Activated naive CD8-positive, alpha-beta T cell treated with anti-CD3 and anti-CD28 coated beads, Interleukin-2, amount 10 ng/mL, durations not matched to agents 7 days and 5 days (primary cell): Measurements from ENCODE around the gene PRLR. TPM values are rescaled to one million over a fixed set of nuclear protein-coding genes. Genes with fewer than 3 reads are reported as not detected.

Experiments used
- ATAC-seq: fragments of 150-1000 bp; cut with Tn5 transposase; one replicate; pipeline ENCODE4 v1.10.0; 2021; ENCODE audit warnings: low read depth, moderate library complexity
- POLR2A ChIA-PET: fragments of 350-600 bp; sonication (Branson Sonifier 250); formaldehyde crosslinking; loops from one replicate; lab custom pipeline; 2021; ENCODE audit warnings: antibody characterized with exemption; lab: Charles Lee
- DNase-seq: peaks from one replicate; pipeline ENCODE4 v3.0.0; 2021
- H3K27ac Mint-ChIP-seq: one replicate; pipeline ENCODE4 v1.8.0; 2022; ENCODE audit warnings: mild to moderate bottlenecking, mixed read lengths
- H3K27me3 Mint-ChIP-seq: one replicate; pipeline ENCODE4 v1.8.0; 2022; ENCODE audit warnings: mild to moderate bottlenecking, moderate library complexity, mixed read lengths
- H3K36me3 Mint-ChIP-seq: one replicate; pipeline ENCODE4 v1.8.0; 2021; ENCODE audit warnings: mild to moderate bottlenecking, mixed read lengths
- H3K4me1 Mint-ChIP-seq: one replicate; pipeline ENCODE4 v1.8.0; 2021; ENCODE audit warnings: mixed read lengths
- H3K4me3 Mint-ChIP-seq: one replicate; pipeline ENCODE4 v1.8.0; 2022; ENCODE audit warnings: mild to moderate bottlenecking, moderate library complexity, mixed read lengths
- H3K9me3 Mint-ChIP-seq: one replicate; pipeline ENCODE4 v1.8.0; 2021; ENCODE audit warnings: mixed read lengths
- total RNA-seq, 2 experiments: library from RNA; stranded (reverse); gene quantifications; one replicate each; pipeline ENCODE4 v1.2.3, GENCODE V29; 2021

PRLR gene
- total RNA-seq, 2 experiments from 2014 or later = not detected

GRCh38 chr5:35223787-35224395 lies 6.4 kb downstream of the PRLR start:
- no peak for DNase-seq
- H3K36me3 Mint-ChIP-seq = no peaks in the 10 kb centered on the region
- POLR2A ChIA-PET = no interaction called here
- no peaks in the 10 kb centered on the region for H3K9me3 Mint-ChIP-seq
- peaks cover 30% of the 10 kb centered on the region for H3K27me3 Mint-ChIP-seq
- no peaks in the 10 kb centered on the region for H3K4me1 Mint-ChIP-seq
- no peak overlapping the region for H3K27ac Mint-ChIP-seq
- H3K4me3 Mint-ChIP-seq = no peak overlapping the region
- no peak for ATAC-seq

DNA sequence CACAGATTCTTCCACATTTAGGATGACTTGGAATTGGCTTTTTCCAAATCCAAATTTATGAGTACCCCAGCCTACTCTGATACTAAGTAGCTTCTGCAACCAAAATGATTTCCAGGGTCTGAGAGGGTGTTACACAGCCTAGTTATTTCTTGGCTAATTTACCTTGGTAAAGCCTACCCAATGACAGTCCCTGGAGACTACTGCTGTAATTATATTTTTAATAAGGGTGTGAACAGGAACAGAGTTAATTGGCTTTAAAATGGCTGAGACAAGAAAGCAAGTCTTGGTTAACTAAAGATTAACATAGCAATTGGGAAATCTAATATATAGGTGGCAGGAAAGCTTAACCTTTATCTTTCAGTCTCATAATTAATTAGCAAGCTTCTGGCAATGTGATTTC lies 9.3 kb downstream of the PRLR start:
- no peaks in the 10 kb centered on the region for H3K36me3 Mint-ChIP-seq
- POLR2A ChIA-PET = no interaction called here
- no peaks in the 10 kb centered on the region for H3K4me1 Mint-ChIP-seq
- H3K4me3 Mint-ChIP-seq = no peak overlapping the region
- no peaks in the 10 kb centered on the region for H3K9me3 Mint-ChIP-seq
- DNase-seq = no peak
- peaks cover 9% of the 10 kb centered on the region for H3K27me3 Mint-ChIP-seq
- ATAC-seq = no peak
- no peak overlapping the region for H3K27ac Mint-ChIP-seq

DNA sequence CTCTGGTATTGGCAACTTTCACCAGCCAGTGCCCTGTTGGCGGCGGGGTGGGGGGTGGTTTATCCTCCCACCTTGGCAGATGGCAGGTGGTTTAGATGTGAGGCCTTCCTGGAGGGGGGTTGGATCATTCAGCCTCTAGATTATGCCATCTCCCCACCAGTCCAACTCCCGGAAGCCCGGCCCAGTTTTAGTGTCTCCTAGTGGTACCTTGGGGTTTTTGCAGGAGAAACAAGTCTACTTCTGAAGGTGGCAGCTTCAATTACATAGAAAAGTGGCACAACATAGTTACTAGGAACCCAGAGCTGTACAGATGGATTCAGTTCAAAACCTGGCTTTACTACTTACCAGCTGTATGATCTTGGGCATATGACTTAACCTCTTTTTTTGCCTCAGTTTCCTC lies 11.3 kb downstream of the PRLR start:
- no peaks in the 10 kb centered on the region for H3K9me3 Mint-ChIP-seq
- no peaks in the 10 kb centered on the region for H3K36me3 Mint-ChIP-seq
- POLR2A ChIA-PET = no interaction called here
- no peaks in the 10 kb centered on the region for H3K4me1 Mint-ChIP-seq
- H3K4me3 Mint-ChIP-seq = no peak overlapping the region
- DNase-seq (no peak), ATAC-seq (no peak)
- peaks cover 4% of the 10 kb centered on the region for H3K27me3 Mint-ChIP-seq
- H3K27ac Mint-ChIP-seq = no peak overlapping the region

GRCh38 chr5:35214051-35214450 lies 16.2 kb downstream of the PRLR start:
- Mint-ChIP-seq H3K9me3 (no peaks in the 10 kb centered on the region), H3K27me3 (peaks cover 8% of the 10 kb centered on the region), H3K36me3 (no peaks in the 10 kb centered on the region), H3K27ac (no peak overlapping the region), H3K4me1 (no peaks in the 10 kb centered on the region), H3K4me3 (no peak overlapping the region)
- POLR2A ChIA-PET = no interaction called here
- DNase-seq (no peak), ATAC-seq (no peak)

GRCh38 chr5:35213608-35214007 lies 16.7 kb downstream of the PRLR start:
- POLR2A ChIA-PET = no interaction called here
- H3K27ac Mint-ChIP-seq = no peak overlapping the region
- no peak for ATAC-seq

DNA sequence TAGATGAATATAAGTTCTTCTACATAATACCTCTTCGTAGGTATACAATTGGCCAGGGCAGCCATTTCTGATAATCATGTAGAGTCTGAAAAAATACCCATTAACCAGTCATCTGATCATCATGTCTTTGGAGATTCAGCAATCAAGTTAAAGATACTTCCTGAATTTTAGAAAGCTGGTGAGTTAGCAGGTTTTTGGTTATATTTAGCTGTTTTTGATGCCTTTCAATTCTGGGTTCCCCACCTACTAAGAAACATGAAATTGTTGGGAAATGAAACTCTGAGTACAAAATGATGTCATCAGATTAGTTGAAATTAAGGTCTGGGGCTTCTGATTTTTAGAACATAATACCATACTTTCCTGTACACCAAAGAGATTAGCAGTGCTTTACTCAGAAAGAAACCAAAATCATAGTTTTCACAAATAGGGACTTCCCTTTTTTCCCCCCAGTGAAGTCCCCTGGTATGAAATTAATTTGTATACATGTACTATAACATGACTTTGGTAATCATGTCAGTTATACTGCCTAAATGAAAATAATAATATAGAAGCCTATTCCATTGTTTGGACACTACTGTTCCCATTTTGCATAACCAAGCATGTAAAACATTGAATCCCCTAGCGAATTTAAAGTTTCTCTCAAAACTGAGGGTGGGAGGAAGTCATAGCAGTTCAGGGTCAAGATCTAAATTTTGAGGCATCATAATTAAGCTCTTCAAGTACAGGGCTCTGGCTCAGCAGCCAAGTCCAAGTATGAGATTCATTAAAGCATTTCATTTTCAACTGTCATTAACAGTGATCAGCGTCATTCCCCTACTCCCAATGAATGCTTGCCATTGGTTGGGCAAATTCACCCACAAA lies 17.9 kb downstream of the PRLR start:
- H3K27ac Mint-ChIP-seq = no peak overlapping the region
- no peaks in the 10 kb centered on the region for H3K36me3 Mint-ChIP-seq
- H3K4me3 Mint-ChIP-seq = no peak overlapping the region
- ATAC-seq = no peak
- no peak for DNase-seq
- no peaks in the 10 kb centered on the region for H3K9me3 Mint-ChIP-seq
- H3K4me1 Mint-ChIP-seq = no peaks in the 10 kb centered on the region
- POLR2A ChIA-PET = no interaction called here
- H3K27me3 Mint-ChIP-seq = peaks cover 8% of the 10 kb centered on the region

More at GRCh38 chr5:35213608-35214007, 16.7 kb downstream of the PRLR start:
- H3K36me3 Mint-ChIP-seq = no peaks in the 10 kb centered on the region
- H3K4me1 Mint-ChIP-seq = no peaks in the 10 kb centered on the region
- H3K4me3 Mint-ChIP-seq = no peak overlapping the region
- H3K9me3 Mint-ChIP-seq = no peaks in the 10 kb centered on the region
- peaks cover 8% of the 10 kb centered on the region for H3K27me3 Mint-ChIP-seq
- no peak for DNase-seq

- H3K4me3 Mint-ChIP-seq = no peak overlapping the region
- ATAC-seq (no peak), DNase-seq (no peak)
- no peaks in the 10 kb centered on the region for H3K36me3 Mint-ChIP-seq
- H3K27me3 Mint-ChIP-seq = peaks cover 8% of the 10 kb centered on the region
- POLR2A ChIA-PET = no interaction called here
- no peak overlapping the region for H3K27ac Mint-ChIP-seq
- no peaks in the 10 kb centered on the region for H3K9me3 Mint-ChIP-seq
- no peaks in the 10 kb centered on the region for H3K4me1 Mint-ChIP-seq
These were observed 20.4 kb downstream of the PRLR start for GRCh38 chr5:35209862-35210261.

DNA sequence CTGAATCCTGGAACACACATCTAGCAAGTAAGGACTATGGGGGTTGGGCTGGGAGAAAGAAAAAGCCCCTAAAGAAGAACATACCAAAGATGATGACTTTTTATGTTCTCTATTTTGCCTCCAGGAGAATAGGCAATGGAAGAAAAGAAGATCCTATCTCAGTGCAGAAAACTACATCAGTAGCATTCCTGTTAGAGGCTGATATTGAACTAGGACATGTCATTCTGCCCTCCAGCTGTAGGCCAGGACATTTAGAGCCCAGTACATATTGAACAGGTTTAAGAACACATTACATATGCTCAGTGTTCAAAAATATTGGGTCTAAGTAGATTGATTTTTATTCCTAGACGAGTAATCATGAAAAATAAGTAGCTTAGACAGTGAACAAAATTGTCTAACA lies 24.7 kb downstream of the PRLR start:
- Mint-ChIP-seq H3K36me3 (no peaks in the 10 kb centered on the region), H3K9me3 (no peaks in the 10 kb centered on the region), H3K27ac (no peak overlapping the region), H3K27me3 (peaks cover 6% of the 10 kb centered on the region), H3K4me1 (no peaks in the 10 kb centered on the region), H3K4me3 (no peak overlapping the region)
- DNase-seq (no peak), ATAC-seq (no peak)
- POLR2A ChIA-PET = no interaction called here

- Mint-ChIP-seq H3K27ac (no peak overlapping the region), H3K9me3 (no peaks in the 10 kb centered on the region), H3K36me3 (no peaks in the 10 kb centered on the region), H3K4me1 (no peaks in the 10 kb centered on the region), H3K27me3 (peaks cover 10% of the 10 kb centered on the region), H3K4me3 (no peak overlapping the region)
- DNase-seq (no peak), ATAC-seq (no peak)
- POLR2A ChIA-PET = no interaction called here
These were observed 25.1 kb downstream of the PRLR start for GRCh38 chr5:35205186-35205585.

GRCh38 chr5:35203403-35203802 lies 26.9 kb downstream of the PRLR start:
- no peaks in the 10 kb centered on the region for H3K36me3 Mint-ChIP-seq
- no peaks in the 10 kb centered on the region for H3K4me1 Mint-ChIP-seq
- H3K27ac Mint-ChIP-seq = no peak overlapping the region
- POLR2A ChIA-PET = no interaction called here
- H3K4me3 Mint-ChIP-seq = no peak overlapping the region
- DNase-seq = no peak
- H3K27me3 Mint-ChIP-seq = peaks cover 5% of the 10 kb centered on the region
- no peak for ATAC-seq
- H3K9me3 Mint-ChIP-seq = no peaks in the 10 kb centered on the region

GRCh38 chr5:35202319-35203111 lies 27.8 kb downstream of the PRLR start:
- Mint-ChIP-seq H3K4me3 (no peak overlapping the region), H3K4me1 (no peaks in the 10 kb centered on the region), H3K27ac (no peak overlapping the region), H3K9me3 (no peaks in the 10 kb centered on the region), H3K36me3 (no peaks in the 10 kb centered on the region), H3K27me3 (peaks cover 10% of the 10 kb centered on the region)
- ATAC-seq (no peak), DNase-seq (no peak)
- POLR2A ChIA-PET = no interaction called here

- POLR2A ChIA-PET = no interaction called here
- Mint-ChIP-seq H3K4me1 (no peaks in the 10 kb centered on the region), H3K27me3 (peaks cover 10% of the 10 kb centered on the region), H3K36me3 (no peaks in the 10 kb centered on the region), H3K9me3 (no peaks in the 10 kb centered on the region), H3K4me3 (no peak overlapping the region), H3K27ac (no peak overlapping the region)
- ATAC-seq (no peak), DNase-seq (no peak)
These were observed 29.0 kb downstream of the PRLR start for GRCh38 chr5:35201291-35201690.

- Mint-ChIP-seq H3K9me3 (no peaks in the 10 kb centered on the region), H3K36me3 (no peaks in the 10 kb centered on the region), H3K4me1 (no peaks in the 10 kb centered on the region), H3K27ac (no peak overlapping the region), H3K4me3 (no peak overlapping the region), H3K27me3 (peaks cover 10% of the 10 kb centered on the region)
- ATAC-seq (no peak), DNase-seq (no peak)
- POLR2A ChIA-PET = no interaction called here
These were observed 30.4 kb downstream of the PRLR start for GRCh38 chr5:35199886-35200285.
